NK-92 treated with Interleukin-12 subunit alpha and Interleukin-12 subunit beta, amount 100 ng/mL, for 24 hours (cell line): Measurements from ENCODE around the gene TNS3.

Experiments used
- DNase-seq: peaks from one replicate; lab custom pipeline; 2025; lab: John Stamatoyannopoulos, UW

TNS3 gene

DNA sequence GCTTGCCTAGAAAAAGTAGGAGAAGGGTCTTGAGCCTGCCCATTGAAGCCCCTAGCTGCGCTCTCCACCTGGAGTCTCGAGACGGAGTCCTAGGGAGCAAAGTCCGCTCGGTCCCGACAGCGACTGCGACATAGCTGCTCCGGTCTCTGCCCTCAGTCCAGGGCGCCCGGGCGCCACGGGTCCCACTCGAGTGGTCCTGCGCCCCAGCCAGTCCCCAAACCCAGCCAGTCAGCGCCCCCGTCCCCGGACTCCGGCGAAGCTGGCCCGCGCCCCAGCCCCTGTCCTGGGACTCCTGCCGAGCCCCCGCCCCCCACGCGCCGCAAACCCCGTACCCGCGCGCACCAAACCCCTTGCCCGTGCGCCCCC, 490 bp downstream of the TNS3 start:
- DNase-seq, result no peak

DNA sequence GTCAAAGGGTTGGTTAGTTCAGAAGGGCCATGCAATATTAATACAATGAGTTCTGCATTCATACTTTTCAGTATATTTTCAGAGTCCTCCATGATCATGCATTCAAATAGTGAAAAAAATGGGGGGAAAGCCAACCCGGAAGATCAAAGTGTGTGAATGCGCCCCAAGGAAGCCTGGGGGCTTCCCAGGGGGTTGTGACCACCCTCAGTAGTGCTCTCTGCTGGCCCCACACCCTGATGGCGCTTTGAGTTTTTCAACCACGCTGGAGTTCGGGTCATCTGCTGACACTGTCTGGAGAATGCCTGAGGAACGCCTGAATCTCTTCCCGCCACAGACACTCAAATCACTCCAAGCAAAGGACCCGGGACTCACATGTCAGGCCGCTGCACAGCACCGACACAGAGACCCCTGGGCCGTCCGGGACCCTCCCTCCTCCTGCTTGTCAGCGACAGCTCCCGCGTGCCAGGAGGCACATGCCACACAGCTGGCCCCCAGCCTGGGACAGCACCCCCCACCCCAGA, 1.0 kb downstream of the TNS3 start:
- DNase-seq, result no peak

DNA sequence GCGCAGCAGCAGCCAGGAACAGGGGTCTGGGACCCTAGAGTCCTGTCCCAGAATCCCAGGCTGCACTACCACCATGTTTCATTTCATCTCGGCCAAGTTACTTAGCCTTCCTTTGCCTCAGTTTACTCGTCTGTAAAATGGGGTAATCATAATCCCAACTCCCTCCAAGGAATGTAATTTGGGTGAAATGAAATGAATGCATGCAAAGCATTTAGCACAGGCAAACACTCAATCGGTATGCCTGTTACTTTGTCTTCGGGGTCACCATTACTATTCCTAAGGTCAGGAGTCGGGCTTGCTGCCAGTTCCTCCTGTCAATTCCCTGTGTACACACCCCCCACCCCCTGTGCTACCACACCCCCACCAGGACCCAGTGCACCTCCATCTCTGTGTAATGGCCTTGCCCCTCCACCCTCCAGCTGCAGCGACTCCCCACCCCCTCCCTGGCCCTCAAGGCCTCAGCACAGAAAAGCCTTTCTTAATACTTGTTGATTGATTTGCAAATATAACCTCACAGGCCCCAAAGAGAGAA, 1.7 kb downstream of the TNS3 start:
- DNase-seq, result no peak

DNA sequence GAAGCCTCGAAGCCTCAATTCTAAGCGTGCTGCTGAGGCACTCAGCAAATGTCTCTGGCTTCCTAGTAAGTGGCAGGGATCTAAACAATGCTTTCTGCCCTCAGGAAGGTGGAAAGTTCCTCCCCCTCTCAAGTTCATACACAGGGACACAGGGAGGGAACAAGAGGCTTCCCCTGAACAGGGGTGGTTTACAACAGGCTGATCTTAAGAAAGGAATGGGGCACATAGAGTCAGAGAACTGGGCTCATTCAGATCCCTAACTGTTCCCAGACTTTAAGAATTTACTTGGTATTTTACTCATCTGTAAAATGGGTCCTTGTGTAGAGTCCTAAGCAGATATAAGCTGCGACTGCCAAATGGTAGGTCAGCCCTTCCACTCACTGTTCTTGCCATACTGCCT, 2.5 kb downstream of the TNS3 start:
- DNase-seq, result no peak

DNA sequence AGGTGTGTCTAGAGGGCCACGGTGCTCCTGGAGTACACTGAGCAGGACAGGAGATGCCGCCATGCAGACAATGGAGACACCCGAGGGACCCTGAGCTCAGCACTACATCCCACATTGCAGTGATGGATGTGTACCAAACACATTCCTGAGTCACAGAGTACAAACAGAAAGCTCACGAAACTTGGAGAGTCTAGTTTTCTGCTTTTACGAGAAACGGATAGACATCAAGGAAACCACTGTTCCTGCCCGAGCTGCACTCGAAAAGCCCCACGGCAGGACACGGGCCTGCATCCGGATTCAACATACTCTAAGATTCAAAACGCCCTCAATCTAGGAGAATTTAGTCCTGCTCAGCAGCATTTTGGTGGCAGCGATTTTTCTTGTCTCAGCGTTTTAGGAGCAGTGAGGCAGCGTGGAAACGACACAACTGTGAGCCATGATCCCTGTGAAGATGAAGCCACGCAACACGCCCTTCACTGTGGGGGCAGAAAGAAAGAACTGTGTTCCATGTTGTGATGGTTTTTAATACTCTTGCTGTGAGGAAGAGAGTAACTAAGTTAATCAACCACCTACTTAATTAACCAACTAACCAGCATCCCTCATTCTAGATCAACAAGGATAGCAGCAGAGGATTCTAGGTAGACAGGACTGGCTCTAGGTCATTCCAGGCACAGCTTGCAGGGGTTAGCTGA, 3.2 kb downstream of the TNS3 start:
- no peak for DNase-seq

DNA sequence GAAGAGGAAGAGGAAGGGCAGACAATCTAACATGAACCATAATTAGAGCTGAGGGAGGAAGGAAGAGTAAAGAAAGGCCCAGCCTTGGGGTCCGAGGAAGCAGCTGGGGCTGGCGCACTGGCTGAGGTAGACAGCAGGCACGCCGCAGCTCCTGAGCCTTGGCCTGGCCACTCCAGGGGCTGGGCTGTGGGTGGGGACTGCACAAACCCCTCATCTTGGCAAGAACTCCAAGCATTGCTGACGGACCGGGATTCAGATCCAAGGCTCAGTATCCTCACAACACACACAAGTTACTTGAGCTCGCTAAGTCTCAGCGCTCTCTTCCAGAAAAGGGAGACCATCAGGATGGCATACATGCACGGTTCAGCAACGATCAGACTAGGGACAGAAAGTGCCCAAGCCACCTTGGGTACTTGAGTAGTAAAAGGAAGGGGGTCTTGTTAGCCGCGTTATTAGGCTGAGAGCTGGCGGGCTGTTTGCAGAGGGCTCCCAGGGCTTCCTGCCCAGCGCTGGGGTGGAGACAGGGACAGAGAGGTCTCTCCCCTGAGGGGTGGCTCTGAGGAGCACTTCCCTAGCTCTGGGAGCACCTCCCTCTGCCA, 4.5 kb downstream of the TNS3 start:
- DNase-seq, result no peak

DNA sequence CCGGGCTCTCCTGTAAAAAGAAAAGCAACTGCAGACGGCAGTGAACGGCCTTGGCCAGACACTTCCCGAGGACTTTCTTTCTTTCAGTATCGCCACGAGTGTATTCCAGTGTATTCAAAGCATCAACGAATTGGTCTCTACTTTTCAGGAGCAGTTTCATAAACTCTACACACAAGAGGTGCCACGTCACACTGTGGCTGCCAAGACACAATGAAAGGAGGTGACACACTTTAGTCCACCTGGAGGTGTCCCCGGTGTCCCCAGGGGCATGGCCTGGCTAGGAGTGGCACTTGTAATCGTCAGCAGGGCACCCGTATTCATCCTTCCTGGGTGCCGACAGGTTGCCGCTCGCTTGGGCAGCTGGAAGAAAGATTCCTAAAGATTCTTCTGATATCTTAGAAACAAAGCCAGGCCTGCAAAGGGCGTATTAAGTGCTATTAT, 5.0 kb downstream of the TNS3 start:
- DNase-seq, result no peak

DNA sequence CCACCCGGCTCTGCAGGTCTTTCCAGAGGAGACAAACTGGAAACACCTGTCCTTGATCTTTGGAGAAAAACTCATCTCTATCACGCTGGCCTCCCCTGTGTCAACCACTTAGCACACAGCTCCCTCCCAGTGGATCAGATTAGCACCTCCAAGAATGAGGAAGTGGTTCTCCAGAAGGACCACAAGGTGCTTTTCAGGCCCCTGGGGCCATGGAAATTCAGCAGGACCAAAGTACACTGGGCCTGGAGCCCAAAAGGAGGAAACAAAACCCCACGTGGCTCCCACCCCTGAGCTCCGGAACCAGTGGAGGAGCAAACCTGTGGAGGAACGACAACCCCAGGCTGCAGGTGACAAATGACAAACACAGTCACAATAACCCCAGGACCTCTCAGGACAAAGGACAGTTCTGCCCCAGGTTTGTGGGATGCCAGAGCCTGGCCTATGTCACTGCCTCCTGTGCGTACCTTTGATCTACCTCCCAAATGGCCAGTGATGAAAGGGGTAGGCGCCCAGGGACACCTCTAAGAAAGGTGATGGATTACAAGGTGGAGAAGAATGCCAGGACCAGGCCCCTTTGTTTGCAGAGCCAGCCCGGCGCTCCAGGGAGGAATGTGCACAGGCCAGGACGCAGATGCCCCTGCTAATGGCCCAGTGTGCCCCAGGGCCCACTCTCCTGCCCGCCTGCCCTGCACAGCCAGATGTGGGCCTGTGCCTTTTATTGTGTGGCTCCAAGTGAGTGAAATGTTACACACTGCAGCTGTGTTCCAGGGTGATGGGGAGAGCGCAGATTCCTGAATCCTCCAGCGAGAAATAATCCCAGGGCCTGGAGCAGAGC, 5.7 kb downstream of the TNS3 start:
- DNase-seq, result no peak

DNA sequence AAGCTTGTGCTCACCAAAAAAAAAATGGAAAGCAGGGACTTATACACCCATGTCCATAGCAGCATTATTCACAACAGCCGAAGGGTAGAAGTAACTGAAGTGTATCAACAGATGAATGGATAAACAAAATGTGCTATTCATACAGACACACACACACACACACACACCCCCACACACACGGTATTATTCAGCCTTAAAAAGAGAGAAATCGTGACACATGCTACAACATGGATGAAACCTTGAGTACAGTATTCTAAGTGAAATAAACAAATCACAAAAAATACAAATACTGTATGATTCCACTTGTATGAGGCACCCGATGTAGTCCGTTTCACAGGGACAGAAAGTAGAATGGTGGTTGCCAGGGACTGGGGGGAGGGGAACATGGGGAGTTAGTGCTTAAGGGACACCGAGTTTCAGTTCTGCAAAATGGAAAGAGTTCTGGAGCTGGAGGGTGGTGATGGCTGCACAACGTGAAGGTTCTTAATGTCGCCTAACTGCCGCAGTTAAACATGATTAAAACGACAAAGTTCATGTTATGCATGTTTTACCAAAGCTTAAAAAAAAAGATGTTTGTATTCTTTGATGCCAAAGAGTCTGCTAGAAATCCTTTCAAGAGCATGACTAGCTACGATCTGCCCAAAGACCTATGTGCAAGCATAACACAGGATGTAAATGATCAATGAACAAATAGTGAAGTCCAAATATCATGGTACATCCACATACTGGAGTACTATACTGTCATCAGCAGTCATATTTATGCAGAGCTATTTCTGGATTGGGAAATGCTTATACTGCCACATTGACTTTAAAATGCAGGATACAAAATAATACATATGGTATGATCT, 7.2 kb downstream of the TNS3 start:
- no peak for DNase-seq

DNA sequence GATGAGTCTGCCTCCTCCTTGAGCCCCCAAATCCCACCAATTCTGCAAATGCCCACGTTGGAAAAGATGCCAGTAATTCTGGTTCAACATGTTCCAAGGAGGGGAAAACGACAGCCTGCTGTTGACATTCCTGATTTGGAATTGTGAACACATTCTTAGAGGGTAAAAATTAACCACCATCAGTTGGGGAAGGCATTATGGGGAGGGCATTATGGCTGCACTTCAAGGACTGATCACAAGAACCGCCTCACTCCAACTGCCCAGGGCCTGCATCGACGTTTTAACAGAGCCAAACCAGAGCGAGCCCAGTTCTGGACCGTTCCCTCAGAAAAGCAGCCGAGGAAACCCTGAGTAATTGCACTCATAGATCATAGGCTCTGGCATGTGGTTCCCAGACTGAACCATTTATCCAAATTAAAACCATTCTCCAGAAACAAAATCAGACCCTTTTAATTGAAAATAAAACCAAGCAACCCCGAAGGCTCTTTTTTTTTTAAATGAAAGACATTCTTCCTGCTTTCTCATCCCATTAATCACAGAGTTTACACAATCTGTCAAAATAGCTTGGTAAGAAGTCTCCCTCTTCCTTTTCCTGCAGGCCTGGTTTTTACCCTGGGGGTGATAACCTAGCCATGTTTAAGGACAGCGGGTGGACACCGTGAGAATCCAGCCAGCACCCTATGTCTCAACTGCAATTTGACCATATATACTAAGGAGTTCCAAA, 8.0 kb downstream of the TNS3 start:
- DNase-seq, result no peak

DNA sequence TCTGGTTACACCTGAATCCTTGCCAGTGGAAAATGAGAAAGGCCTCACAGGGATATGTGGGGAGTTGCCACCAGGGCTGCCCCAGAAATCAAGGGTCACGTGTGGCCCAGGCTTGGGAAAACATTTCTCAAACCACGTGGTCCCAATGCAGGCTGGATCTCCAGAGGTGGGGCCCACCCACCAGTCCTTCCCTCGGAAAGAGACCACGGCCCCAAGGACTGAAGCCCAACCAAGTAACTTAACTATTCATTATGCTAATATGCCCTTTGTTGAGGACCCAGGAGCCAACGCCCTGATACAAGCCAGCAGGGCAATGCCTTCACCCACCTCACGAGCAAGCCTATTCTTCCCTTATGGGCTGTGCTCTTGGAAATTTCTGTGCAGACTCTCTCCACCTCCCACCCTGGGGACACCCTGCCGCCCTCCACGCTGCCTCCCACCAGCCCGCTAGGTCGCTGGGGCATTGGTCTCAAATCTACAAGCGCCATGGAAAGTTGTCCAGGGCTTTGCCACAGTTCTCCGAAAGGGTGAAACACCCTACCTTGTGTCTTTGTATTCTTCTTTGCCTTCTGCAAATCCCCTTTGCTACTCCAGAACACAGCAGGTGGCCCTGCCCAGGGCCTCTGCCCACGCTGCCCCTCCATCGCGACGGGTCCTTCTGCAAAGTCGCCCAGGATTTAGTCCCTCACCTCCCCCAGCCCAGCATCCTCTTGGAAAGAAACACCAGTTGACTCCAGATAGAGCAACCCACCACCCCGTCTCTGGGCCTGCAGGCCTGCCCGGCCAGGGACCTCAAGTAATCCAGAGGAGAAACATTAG, 8.8 kb downstream of the TNS3 start:
- no peak for DNase-seq

DNA sequence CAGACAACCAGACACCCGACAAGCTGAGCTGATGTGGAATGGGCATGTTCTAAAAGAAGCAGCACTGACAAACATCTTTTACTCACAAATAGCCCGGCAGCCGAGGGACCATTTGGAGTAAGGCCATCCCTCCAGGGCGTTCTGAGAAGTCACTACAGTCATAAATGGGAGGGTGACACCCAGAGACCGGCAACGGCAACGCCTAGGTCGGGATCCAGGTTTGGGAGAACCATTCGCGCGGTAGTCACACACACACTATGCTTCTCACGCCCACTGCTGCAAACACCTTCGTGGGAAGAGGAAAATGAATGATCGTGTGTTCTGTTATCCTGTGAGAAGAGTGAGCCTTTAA, 9.8 kb downstream of the TNS3 start:
- DNase-seq, result no peak

DNA sequence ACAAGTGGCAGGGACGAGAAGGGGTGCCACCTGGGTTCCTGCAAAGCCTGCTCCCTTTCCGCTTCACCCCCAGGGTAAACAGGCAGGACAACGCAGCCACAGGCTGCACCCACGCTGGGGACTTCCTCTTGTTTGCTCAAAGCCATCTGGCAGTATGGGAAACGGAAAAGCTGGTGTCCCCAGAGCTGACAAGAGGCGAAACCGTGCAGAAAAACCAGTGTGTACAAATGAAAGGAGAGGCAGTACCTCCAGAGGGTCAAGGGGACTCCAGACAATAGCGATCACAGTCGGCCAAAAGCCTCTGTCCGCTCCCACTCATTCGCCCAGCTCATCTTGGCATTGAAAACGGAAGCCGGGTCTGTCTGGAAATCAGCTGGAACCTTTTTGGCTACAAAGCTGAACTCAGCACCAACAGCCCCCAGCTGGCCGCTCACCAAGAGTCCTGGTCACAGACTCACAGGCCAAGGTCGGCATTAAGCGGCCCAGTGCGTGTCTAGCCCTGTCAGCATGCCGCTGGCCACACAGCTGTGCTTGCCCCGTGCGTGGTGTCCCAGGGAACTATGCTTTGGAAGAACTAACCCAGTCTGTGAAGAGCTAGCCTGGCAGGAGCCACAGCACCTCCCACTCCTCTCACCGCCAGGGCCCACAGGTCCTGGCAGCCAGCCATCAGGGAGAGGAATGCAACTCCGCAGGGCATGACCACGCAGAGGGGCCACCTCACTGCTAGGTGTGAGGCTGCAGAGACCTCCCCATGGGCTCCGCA, 10.4 kb downstream of the TNS3 start:
- no peak for DNase-seq

DNA sequence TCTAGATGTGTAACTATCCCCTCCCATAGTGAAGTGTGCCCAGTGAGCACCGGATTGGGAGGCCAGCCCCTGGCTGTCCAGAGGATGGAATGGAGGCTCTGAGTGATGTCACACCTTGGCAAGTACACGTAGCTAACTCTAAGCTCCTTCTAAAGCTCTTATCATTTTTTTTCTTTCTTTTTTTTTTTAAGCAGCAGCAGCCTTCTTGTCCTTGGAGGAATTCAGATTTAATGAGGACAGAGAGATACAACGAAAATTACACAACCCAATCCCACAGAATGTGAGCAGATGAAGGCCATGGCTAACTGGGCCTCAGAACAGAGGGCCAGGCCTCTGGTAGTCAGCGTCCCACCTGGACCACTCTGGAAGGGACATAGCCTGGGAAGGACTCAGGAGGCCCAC, 11.3 kb downstream of the TNS3 start:
- DNase-seq, result no peak

DNA sequence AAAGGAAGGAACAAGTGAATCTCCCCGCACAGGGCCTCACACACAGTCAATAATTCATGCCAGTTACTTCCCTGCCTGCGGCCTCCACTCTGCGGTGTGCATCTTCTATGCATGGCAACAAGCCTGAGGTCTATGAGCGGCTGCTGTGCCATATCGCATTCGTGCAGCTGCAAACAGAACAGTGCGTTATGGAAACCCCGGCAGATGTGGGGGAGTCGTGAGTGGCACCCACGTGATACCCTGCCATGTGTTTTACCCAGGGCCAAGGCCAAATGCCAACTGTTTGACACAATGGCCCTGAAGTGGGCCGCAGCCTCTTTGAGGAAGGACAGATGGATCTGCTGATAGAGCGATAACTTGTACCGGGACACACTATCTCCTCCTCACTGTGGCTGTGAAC, 13.4 kb downstream of the TNS3 start:
- DNase-seq, result no peak

DNA sequence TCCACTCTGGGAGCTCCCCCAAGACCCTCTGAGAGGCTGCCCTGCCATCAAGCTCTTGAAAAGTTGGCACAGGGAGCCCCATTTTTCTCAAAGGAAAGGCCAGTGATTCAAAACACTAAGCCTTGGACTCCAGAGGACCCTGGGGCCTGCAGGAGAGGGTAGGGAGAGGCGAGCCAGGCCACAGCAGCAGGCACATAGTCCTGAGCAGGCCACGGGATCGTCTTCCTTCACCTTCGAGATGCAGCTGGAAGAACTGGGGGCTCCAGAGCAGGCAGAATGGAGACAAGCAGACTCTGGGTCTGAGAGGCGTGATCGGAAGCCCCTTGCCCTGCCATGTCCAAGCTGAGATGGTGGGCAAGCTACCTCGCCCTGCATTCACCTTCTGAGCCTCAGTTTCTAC, 13.9 kb downstream of the TNS3 start:
- no peak for DNase-seq

DNA sequence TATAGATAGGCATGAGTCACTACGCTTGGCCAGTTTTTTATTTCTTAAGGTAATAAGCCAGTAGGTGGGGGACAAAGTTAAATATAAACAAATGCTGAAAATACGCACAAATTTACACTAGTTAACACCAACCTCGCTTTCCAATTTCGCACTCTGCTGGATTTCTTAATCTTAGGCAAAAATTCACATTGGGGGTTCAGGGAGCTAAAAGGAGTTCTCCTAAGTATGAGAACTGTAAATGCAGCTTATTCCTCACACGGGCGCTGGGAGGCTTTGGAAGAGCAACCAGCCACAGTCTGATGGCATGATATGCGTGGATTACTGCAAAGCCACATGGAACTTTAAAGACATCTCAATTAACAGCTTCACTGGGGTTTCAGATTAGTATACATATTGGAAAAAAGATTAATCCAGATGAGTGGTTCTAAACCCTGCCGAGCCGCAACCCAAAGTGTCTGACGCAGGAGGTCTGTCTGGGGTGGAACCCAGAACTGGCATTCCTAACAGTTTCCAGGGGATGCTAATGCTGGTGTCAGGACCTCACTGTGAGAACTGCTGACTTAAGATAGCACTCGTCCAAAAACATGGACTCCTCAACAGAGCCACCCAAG, 16.2 kb downstream of the TNS3 start:
- DNase-seq, result no peak

DNA sequence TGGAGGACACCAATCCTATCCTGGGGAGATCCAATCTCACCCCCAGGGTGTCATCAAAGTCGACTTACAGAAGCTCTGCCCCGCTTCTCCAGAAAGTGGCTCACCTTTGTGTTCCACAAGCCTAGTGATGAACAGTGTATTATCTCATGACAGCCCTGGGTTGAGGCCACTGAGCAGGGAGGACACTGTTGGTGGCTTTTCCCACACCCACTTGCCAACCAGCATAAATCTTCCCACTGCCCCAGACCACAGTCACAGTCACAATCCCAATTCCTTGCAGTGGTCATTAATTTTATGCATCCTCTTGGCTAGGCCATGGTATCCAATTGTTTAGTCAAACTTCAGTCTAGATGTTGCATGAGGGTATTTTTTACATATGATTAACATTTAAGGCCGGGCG, 18.4 kb downstream of the TNS3 start:
- no peak for DNase-seq
